Measurements from ENCODE around the gene RTKN2.

The RTKN2 gene, protein sequence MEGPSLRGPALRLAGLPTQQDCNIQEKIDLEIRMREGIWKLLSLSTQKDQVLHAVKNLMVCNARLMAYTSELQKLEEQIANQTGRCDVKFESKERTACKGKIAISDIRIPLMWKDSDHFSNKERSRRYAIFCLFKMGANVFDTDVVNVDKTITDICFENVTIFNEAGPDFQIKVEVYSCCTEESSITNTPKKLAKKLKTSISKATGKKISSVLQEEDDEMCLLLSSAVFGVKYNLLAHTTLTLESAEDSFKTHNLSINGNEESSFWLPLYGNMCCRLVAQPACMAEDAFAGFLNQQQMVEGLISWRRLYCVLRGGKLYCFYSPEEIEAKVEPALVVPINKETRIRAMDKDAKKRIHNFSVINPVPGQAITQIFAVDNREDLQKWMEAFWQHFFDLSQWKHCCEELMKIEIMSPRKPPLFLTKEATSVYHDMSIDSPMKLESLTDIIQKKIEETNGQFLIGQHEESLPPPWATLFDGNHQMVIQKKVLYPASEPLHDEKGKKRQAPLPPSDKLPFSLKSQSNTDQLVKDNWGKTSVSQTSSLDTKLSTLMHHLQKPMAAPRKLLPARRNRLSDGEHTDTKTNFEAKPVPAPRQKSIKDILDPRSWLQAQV

DNA sequence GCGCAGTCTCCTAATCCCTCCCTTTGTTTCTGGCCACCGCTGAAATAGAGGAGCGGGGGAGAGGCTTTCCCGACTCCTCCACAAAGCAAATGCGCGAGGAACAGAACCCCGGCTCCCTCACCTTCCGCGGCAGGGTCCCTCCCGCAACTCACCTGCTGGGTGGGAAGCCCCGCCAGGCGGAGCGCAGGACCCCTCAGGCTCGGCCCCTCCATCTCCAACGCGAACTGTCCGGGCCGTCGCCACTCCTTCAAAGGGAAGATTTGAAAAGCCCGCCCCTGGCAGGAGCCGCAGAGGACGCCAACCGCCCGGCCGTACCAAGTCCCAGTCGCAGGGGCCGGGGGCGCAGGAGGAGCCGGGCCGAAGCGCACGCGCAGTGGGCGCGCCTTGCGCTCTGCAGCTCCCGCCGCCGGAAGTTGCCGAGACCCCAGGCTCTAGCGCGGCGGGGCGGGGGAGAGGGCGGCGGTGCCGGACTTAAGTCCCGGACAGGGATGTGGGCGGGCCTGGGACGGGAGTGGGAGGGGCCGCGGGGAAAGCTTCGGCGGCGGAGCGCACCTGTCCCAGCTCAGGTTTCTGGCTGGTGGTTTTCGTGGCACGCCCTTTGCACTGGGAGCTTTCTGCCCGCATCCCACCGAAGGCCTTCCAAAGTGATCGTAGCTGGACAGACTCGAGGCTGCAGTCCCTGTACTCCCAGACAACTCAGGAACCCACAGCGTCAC lies at the start of gene RTKN2:
TSS of gene RTKN2 (minus strand) at position 446 of the 716 bp plus-strand sequence. CDS start at position 212, 234 bp downstream.
- Histone ChIP-seq H3K36me3 (ENCODE audit: insufficient read depth, insufficient read length, low read length) (no peaks in the 10 kb centered on the region), H3K27me3 (ENCODE audit: insufficient read depth, insufficient read length) (peaks cover 18% of the 10 kb centered on the region), H3K4me1 (ENCODE audit: insufficient read depth, insufficient read length) (no peaks in the 10 kb centered on the region), H3K9ac (ENCODE audit: insufficient read length, low read depth) (peak within 1 kb of the TSS; percentile 82), H3K4me3 (ENCODE audit: insufficient read length, low read depth) (peak within 1 kb of the TSS; percentile 72), H3K9me3 (ENCODE audit: insufficient read depth, low read length) (no peaks in the 10 kb centered on the region)
- TF ChIP-seq SUZ12 (IDR thresholded peaks at IDR 0.05; ENCODE audit: extremely low read depth, insufficient read depth, insufficient read length) (no peak), YY1 (IDR thresholded peaks at IDR 0.05; ENCODE audit: insufficient read depth, insufficient read length) (no peak), ZNF274 (IDR thresholded peaks at IDR 0.05; ENCODE audit: low read depth, low read length) (no peak)
- DNase-seq (ENCODE audit: low read depth, low spot score) = peak; percentile 96

DNA sequence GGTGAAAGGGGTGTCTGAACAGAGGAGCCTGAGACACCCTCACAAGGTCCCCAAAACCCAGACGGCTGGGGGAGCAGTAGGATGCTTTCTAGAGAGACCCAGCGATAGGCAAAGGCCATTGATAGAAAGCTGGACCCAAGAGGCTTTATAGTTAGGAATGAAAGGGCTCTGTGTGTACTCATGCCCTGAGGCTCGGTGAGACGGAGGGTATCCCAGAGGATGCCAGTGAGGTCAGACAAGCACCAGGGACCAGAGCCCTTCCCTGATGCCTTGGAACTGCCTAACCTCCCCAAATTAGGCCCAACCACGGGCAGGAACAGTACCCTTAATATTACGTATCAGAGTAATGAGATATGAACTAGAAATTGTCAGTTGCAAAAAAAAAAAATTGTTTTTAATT lies 48.6 kb upstream of the RTKN2 start:
- H3K36me3 ChIP-seq (ENCODE audit: insufficient read depth, insufficient read length, low read length) = no peaks in the 10 kb centered on the region
- DNase-seq (ENCODE audit: low read depth, low spot score) = no peak

DNA sequence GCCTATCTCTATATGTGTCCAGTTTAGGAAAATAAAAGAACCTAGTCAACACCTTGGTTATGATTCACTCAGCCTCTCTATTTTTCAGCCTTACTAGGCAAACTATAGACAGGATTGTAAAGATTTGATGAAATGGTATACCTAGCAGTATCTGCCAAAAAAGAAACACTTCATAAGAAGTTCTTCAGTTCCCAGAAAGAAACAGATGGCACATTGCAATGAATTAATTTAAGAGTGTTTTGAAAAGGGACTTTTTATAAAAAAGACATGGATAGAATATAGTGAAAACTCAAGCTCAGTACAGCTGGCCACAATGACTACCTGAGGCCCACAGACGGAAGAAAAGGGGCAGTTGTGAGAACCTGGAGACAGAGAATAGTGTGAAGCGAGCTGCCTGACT lies 40.6 kb upstream of the RTKN2 start:
- H3K9ac ChIP-seq (ENCODE audit: insufficient read length, low read depth) = no peak overlapping the region
- TF ChIP-seq YY1 (IDR thresholded peaks at IDR 0.05; ENCODE audit: insufficient read depth, insufficient read length) (no peak), ZNF274 (IDR thresholded peaks at IDR 0.05; ENCODE audit: low read depth, low read length) (no peak), SUZ12 (IDR thresholded peaks at IDR 0.05; ENCODE audit: extremely low read depth, insufficient read depth, insufficient read length) (no peak)
- no peak for DNase-seq (ENCODE audit: low read depth, low spot score)
- H3K4me3 ChIP-seq (ENCODE audit: insufficient read length, low read depth) = no peak overlapping the region
- no peaks in the 10 kb centered on the region for H3K9me3 ChIP-seq (ENCODE audit: insufficient read depth, low read length)
- H3K27me3 ChIP-seq (ENCODE audit: insufficient read depth, insufficient read length) = no peaks in the 10 kb centered on the region
- no peaks in the 10 kb centered on the region for H3K4me1 ChIP-seq (ENCODE audit: insufficient read depth, insufficient read length)
- no peaks in the 10 kb centered on the region for H3K36me3 ChIP-seq (ENCODE audit: insufficient read depth, insufficient read length, low read length)

More for the DNA sequence above, 48.6 kb upstream of the RTKN2 start:
- Histone ChIP-seq H3K9me3 (ENCODE audit: insufficient read depth, low read length) (no peaks in the 10 kb centered on the region), H3K9ac (ENCODE audit: insufficient read length, low read depth) (no peak overlapping the region), H3K27me3 (ENCODE audit: insufficient read depth, insufficient read length) (no peaks in the 10 kb centered on the region), H3K4me1 (ENCODE audit: insufficient read depth, insufficient read length) (no peaks in the 10 kb centered on the region), H3K4me3 (ENCODE audit: insufficient read length, low read depth) (no peak overlapping the region)
- TF ChIP-seq ZNF274 (IDR thresholded peaks at IDR 0.05; ENCODE audit: low read depth, low read length) (no peak), SUZ12 (IDR thresholded peaks at IDR 0.05; ENCODE audit: extremely low read depth, insufficient read depth, insufficient read length) (no peak), YY1 (IDR thresholded peaks at IDR 0.05; ENCODE audit: insufficient read depth, insufficient read length) (no peak)

DNA sequence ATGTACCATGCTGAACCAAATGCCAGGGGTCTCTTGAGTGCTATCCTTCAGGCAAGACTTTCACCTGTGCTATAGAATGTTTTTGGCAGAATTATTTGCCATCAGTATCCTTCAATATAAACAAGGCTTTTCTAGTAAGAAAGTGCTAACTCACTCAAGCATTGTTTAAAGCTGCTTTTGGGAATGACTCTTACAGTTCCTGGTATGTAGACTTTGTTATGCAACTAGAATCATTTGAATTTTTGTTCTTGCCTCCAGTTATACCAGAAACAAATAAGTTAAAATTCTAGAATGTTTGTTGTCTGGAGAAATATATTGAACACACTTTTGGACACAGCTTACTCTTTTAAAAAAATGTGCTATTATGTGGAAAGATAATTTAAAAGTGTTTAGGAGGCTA lies 39.5 kb upstream of the RTKN2 start:
- DNase-seq (ENCODE audit: low read depth, low spot score) = no peak
- no peaks in the 10 kb centered on the region for H3K36me3 ChIP-seq (ENCODE audit: insufficient read depth, insufficient read length, low read length)
- no peak overlapping the region for H3K9ac ChIP-seq (ENCODE audit: insufficient read length, low read depth)

DNA sequence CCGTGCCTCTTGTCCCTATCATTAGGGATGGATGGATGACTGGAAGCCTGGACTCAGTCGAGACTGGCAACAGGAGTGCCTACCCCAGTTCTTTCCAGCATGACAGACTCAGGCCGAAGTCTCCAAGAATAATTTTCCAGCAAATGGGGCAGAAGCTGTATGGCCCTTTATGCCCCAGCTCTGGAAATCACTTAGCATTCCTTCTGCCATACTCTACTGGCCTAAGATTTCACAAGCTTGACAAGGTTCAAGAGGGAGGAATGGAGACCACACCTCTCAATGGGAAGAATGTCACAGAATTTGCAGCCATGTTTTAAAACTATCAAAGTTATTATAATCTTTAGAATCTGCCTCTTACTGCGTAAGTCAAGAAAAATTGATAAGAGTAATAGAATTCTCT lies 39.0 kb upstream of the RTKN2 start:
- Histone ChIP-seq H3K27me3 (ENCODE audit: insufficient read depth, insufficient read length) (no peaks in the 10 kb centered on the region), H3K36me3 (ENCODE audit: insufficient read depth, insufficient read length, low read length) (no peaks in the 10 kb centered on the region), H3K4me1 (ENCODE audit: insufficient read depth, insufficient read length) (no peaks in the 10 kb centered on the region), H3K4me3 (ENCODE audit: insufficient read length, low read depth) (no peak overlapping the region), H3K9ac (ENCODE audit: insufficient read length, low read depth) (no peak overlapping the region), H3K9me3 (ENCODE audit: insufficient read depth, low read length) (no peaks in the 10 kb centered on the region)
- no peak for DNase-seq (ENCODE audit: low read depth, low spot score)
- TF ChIP-seq ZNF274 (IDR thresholded peaks at IDR 0.05; ENCODE audit: low read depth, low read length) (no peak), YY1 (IDR thresholded peaks at IDR 0.05; ENCODE audit: insufficient read depth, insufficient read length) (no peak), SUZ12 (IDR thresholded peaks at IDR 0.05; ENCODE audit: extremely low read depth, insufficient read depth, insufficient read length) (no peak)

More for the DNA sequence above, 39.5 kb upstream of the RTKN2 start:
- no peak overlapping the region for H3K4me3 ChIP-seq (ENCODE audit: insufficient read length, low read depth)
- no peaks in the 10 kb centered on the region for H3K4me1 ChIP-seq (ENCODE audit: insufficient read depth, insufficient read length)
- H3K9me3 ChIP-seq (ENCODE audit: insufficient read depth, low read length) = no peaks in the 10 kb centered on the region
- TF ChIP-seq ZNF274 (IDR thresholded peaks at IDR 0.05; ENCODE audit: low read depth, low read length) (no peak), SUZ12 (IDR thresholded peaks at IDR 0.05; ENCODE audit: extremely low read depth, insufficient read depth, insufficient read length) (no peak), YY1 (IDR thresholded peaks at IDR 0.05; ENCODE audit: insufficient read depth, insufficient read length) (no peak)
- no peaks in the 10 kb centered on the region for H3K27me3 ChIP-seq (ENCODE audit: insufficient read depth, insufficient read length)

DNA sequence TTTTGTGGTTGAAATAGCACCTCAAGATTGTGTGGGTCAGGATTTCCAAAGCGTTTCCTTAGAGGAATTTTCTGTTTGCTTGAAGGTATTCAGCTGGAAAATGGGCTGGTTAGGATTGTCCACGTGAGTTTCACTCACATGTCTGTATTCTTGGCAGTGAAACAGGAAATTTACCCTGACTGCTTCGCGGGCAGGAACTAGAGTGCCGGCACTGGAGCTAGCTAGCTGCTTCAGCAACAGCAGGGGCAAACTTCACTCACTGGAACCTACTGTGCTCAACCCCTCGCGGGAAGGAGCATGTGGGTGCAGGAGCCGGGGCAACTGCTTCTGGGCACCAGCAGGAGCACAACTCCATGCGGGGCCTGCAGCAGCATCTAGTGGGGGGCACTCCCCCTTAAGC lies 38.0 kb upstream of the RTKN2 start:
- Histone ChIP-seq H3K27me3 (ENCODE audit: insufficient read depth, insufficient read length) (no peaks in the 10 kb centered on the region), H3K36me3 (ENCODE audit: insufficient read depth, insufficient read length, low read length) (no peaks in the 10 kb centered on the region), H3K9me3 (ENCODE audit: insufficient read depth, low read length) (no peaks in the 10 kb centered on the region), H3K9ac (ENCODE audit: insufficient read length, low read depth) (no peak overlapping the region), H3K4me1 (ENCODE audit: insufficient read depth, insufficient read length) (no peaks in the 10 kb centered on the region), H3K4me3 (ENCODE audit: insufficient read length, low read depth) (no peak overlapping the region)
- no peak for DNase-seq (ENCODE audit: low read depth, low spot score)
- TF ChIP-seq YY1 (IDR thresholded peaks at IDR 0.05; ENCODE audit: insufficient read depth, insufficient read length) (no peak), ZNF274 (IDR thresholded peaks at IDR 0.05; ENCODE audit: low read depth, low read length) (no peak), SUZ12 (IDR thresholded peaks at IDR 0.05; ENCODE audit: extremely low read depth, insufficient read depth, insufficient read length) (no peak)

DNA sequence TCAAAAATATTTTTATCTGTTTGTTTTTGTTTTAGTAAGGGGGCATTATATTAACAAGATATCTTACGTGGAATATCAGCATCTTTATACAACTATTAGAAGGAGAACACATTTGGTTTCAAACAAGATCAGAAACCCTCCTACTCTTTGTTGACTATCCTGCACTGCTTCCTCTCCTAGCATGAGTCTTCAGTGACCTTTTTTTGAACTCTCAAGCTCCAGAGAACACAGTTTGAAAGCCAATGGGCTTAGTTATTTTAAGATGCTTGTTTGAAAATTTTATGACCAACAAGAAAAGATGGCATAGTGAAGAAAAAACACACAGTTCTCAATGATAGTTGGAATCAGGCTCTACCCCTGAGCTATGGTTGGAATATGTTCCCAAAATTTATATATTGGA lies 37.2 kb upstream of the RTKN2 start:
- TF ChIP-seq YY1 (IDR thresholded peaks at IDR 0.05; ENCODE audit: insufficient read depth, insufficient read length) (no peak), SUZ12 (IDR thresholded peaks at IDR 0.05; ENCODE audit: extremely low read depth, insufficient read depth, insufficient read length) (no peak), ZNF274 (IDR thresholded peaks at IDR 0.05; ENCODE audit: low read depth, low read length) (no peak)
- Histone ChIP-seq H3K4me3 (ENCODE audit: insufficient read length, low read depth) (no peak overlapping the region), H3K36me3 (ENCODE audit: insufficient read depth, insufficient read length, low read length) (no peaks in the 10 kb centered on the region), H3K9ac (ENCODE audit: insufficient read length, low read depth) (no peak overlapping the region), H3K4me1 (ENCODE audit: insufficient read depth, insufficient read length) (no peaks in the 10 kb centered on the region), H3K9me3 (ENCODE audit: insufficient read depth, low read length) (no peaks in the 10 kb centered on the region), H3K27me3 (ENCODE audit: insufficient read depth, insufficient read length) (no peaks in the 10 kb centered on the region)
- no peak for DNase-seq (ENCODE audit: low read depth, low spot score)
